GM12892 (cell line): ENCODE results near the gene HK1.

ENCODE experiments used
- DNase-seq: peaks from one replicate; pipeline ENCODE4 v3.0.0; 2011; ENCODE audit not compliant: insufficient read length
- FAIRE-seq: peaks from 2 replicates; lab custom pipeline; 2011; peaks lifted over from hg19 to GRCh38; lab: Jason Lieb, UNC
- POLR2A ChIP-seq: IDR thresholded peaks from 2 replicates; pipeline ENCODE4 v1.6.1; 2011; ENCODE audit warnings: low read depth, low read length, control low read depth
- POLR2AphosphoS5 ChIP-seq: IDR thresholded peaks from 2 replicates; pipeline ENCODE4 v1.6.1; 2011; ENCODE audit warnings: low read depth, low read length, control low read depth
- TAF1 ChIP-seq: IDR thresholded peaks from 2 replicates; pipeline ENCODE4 v1.6.1; 2011; ENCODE audit warnings: low read depth, mild to moderate bottlenecking, control low read depth, low read length, borderline replicate concordance

Gene HK1

GRCh38 chr10:69375307-69376151 lies 97.2 kb downstream of the HK1 start:
- no peak for FAIRE-seq
- no peak for DNase-seq
- TF ChIP-seq POLR2A (no peak), TAF1 (no peak), POLR2AphosphoS5 (no peak)

GRCh38 chr10:69376662-69377061 lies 98.4 kb downstream of the HK1 start:
- no peak for DNase-seq
- TF ChIP-seq TAF1, result no peak
- TF ChIP-seq POLR2A, result no peak
- TF ChIP-seq POLR2AphosphoS5, result no peak
- FAIRE-seq, result no peak

GRCh38 chr10:69377191-69377590 lies 98.9 kb downstream of the HK1 start:
- FAIRE-seq (no peak), DNase-seq (no peak)
- TF ChIP-seq TAF1 (no peak), POLR2AphosphoS5 (no peak), POLR2A (no peak)

- DNase-seq (no peak), FAIRE-seq (peak; percentile 21)
- TF ChIP-seq TAF1 (no peak), POLR2AphosphoS5 (no peak), POLR2A (no peak)
Observed at GRCh38 chr10:69377933-69378332, 99.6 kb downstream of the HK1 start.

- FAIRE-seq (no peak), DNase-seq (no peak)
- TF ChIP-seq POLR2AphosphoS5, result no peak
- TF ChIP-seq TAF1, result no peak
- TF ChIP-seq POLR2A, result no peak
Observed at GRCh38 chr10:69379800-69380199, 101.5 kb downstream of the HK1 start.

GRCh38 chr10:69382382-69383117 lies 104.3 kb downstream of the HK1 start:
- no peak for FAIRE-seq
- DNase-seq, result no peak
- TF ChIP-seq POLR2AphosphoS5, result no peak
- TF ChIP-seq TAF1, result no peak
- no peak for TF ChIP-seq POLR2A

GRCh38 chr10:69383558-69383957 lies 105.3 kb downstream of the HK1 start:
- no peak for TF ChIP-seq POLR2AphosphoS5
- TF ChIP-seq POLR2A, result no peak
- TF ChIP-seq TAF1, result no peak
- DNase-seq, result no peak
- no peak for FAIRE-seq

GRCh38 chr10:69384320-69384719 lies 106.0 kb downstream of the HK1 start:
- no peak for TF ChIP-seq POLR2AphosphoS5
- TF ChIP-seq TAF1, result no peak
- TF ChIP-seq POLR2A, result no peak
- FAIRE-seq (no peak), DNase-seq (no peak)

- TF ChIP-seq TAF1 (no peak), POLR2A (no peak), POLR2AphosphoS5 (no peak)
- no peak for FAIRE-seq
Observed at GRCh38 chr10:69385454-69386350, 107.4 kb downstream of the HK1 start.

GRCh38 chr10:69387500-69387899 lies 109.2 kb downstream of the HK1 start:
- no peak for FAIRE-seq
- no peak for TF ChIP-seq POLR2A
- no peak for TF ChIP-seq TAF1
- TF ChIP-seq POLR2AphosphoS5, result no peak
- no peak for DNase-seq

More at GRCh38 chr10:69385454-69386350, 107.4 kb downstream of the HK1 start:
- no peak for DNase-seq

- TF ChIP-seq POLR2A, result no peak
- TF ChIP-seq POLR2AphosphoS5, result no peak
- no peak for TF ChIP-seq TAF1
- no peak for FAIRE-seq
- no peak for DNase-seq
Observed at GRCh38 chr10:69388488-69388887, 110.2 kb downstream of the HK1 start.
